SKM-1 treated with dmso at 0.1 percent for 144 hours (cell line): ENCODE data around the gene ASB5.

Experiments
- DNase-seq: peaks from one replicate; lab custom pipeline; 2025; ENCODE audit not compliant: unreplicated experiment; lab: John Stamatoyannopoulos, UW

ASB5 gene

GRCh38 chr4:176226736-176227135 lies 42.3 kb downstream of the ASB5 start:
- no peak for DNase-seq

- DNase-seq, result no peak
These were observed 45.5 kb downstream of the ASB5 start for GRCh38 chr4:176223561-176223960.

DNA sequence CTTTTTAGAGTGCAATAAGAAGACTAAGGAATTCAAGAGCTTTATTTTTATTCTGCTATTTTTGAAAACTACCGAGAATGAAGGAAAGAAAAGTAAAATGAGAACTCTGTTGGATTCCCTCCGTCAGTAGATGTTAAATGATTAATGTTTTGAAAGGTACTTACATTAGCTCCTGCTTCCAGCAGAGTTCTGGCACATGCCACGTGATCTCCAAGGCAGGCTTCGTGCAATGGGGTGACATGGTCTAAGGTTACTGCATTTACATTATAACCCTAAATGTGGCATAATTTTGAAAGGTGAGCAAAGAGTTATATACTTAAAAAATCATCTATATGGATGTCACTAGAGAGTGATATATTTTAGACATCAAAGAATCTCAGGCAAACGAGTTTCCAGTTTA lies 46.9 kb downstream of the ASB5 start:
- no peak for DNase-seq

DNA sequence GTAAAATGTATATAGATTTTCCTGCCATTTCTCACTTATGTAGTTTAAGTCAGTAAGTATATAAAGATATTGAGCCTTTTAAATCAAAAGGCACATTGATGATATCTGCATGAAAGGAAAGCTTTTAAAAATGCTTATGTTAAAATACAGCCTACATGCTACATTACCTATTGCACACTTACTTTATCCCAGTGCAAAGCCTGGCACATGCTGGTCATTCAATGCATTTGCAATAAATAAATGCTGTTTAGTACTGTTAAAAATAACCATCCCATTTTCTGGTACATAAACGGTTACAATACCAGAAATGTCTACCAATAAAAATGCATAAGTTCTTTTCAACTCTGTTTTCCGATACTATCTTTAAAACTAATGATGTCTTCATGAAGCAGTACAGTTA lies 51.5 kb downstream of the ASB5 start:
- no peak for DNase-seq

DNA sequence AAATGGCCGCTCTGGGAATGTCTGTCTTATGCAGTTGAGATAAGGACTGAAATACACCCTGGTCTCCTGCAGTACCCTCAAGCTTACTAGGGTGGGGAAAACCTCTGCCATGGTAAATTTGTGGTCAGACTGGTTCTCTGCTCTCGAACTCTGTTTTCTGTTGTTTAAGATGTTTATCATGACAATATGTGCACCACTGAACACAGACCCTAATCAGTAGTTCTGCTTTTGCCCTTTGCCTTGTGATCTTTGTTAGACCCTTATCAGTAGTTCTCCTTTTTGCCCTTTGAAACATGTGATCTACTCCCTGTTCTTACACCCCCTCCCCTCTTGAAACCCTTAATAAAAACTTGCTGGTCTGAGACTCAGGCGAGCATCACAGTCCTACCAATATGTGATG lies 56.7 kb downstream of the ASB5 start:
- peak; percentile 19 for DNase-seq

GRCh38 chr4:176210579-176211296 lies 58.3 kb downstream of the ASB5 start:
- no peak for DNase-seq

- DNase-seq, result peak; percentile 40
These were observed 58.9 kb downstream of the ASB5 start for GRCh38 chr4:176210101-176210500.

DNA sequence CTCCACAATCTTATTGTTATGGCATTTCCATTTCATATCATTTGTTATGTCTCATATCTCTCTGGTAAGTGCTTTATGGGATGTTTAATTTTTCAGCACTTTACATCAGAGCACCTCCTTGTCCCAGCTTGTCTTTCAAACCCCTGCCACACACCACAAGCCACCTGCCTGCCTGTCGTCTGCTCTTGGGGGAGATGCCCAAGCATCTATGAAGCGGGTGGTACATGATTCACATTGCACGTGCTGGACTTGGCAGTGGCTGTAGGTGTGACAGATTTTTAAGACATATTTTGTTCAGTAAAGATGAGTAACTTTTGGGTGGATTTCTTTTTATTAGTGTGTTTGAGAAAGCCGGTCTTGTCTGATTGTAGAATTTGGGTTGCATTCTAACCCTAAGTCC lies 59.5 kb downstream of the ASB5 start:
- DNase-seq, result no peak

- no peak for DNase-seq
These were observed 61.2 kb downstream of the ASB5 start for GRCh38 chr4:176207839-176208238.

GRCh38 chr4:176205299-176205698 lies 63.7 kb downstream of the ASB5 start:
- no peak for DNase-seq

DNA sequence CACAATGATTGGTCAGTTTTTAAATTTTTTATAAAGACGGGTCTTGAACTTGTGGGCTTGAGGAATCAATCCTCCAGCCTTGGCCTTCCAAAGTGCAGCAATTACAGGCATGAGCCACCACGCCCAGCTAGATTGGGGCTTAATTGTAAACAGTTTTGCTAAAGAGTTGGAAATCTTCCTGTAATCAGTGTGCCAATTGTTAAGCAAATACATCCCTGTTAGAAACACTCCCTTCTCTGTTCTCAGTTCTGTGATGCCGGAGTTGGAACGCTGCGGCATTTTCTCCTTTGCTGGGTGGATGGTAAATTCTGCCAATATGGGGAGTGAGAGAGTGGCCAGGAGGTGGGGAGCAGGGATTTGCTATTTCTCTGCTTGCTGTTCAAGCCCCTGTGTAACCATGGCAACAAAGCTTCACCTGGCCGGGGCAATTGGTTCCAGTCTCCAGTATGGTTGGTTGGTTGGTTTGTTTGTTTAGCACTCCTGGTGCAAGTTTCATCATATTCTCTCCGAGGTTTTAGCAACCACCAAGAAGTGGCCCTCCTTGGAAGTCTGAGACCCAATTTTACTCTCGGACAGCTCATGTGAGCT lies 70.6 kb downstream of the ASB5 start:
- no peak for DNase-seq

DNA sequence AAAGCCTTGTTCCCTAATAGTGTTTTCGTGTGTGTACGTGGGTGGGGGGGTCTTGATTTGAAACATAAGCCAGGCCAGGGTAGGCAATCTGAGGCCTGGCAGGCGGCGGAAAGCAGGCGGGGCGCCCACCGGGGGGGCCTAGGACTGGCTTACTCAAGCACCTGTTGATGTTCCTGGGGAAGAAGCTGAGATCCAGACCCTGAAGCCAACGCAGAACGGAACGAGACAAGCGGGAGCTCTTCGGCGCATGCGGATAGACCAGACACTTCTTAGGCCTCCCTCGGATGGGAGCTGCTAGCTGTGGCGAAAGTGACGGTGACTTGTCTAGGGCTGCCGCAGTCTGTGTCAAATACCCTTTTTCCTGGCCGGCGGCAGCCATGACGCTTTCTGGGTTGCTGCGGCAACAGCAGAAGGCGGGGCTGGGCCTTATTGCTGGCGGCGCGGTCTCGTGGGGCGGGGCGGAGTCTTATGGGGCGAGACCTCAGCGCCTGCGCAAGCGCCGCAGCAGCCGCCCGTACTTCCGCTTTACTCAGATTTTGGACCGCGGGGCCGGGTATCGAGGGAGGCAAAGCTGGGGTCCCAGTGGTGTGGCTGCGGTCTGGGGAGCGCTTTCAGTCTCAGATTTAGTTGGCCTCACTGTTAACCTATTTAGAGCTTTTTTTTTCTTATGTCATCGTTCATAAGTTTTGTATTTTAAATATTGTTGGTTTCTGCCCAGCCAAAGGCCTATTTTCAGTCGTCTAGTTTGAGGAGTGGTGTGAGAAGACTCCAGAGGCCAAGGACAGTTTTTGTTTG lies 73.6 kb downstream of the ASB5 start, which contains the start of gene SPATA4:
Gene SPATA4 (minus strand): TSS at position 402 of the 795 bp plus-strand sequence. CDS start 23 bp downstream, at position 379.
- peak; percentile 90 for DNase-seq

GRCh38 chr4:176193938-176194337 lies 75.1 kb downstream of the ASB5 start:
- no peak for DNase-seq

- no peak for DNase-seq
These were observed 75.9 kb downstream of the ASB5 start for GRCh38 chr4:176193126-176193525.

- no peak for DNase-seq
These were observed 77.0 kb downstream of the ASB5 start for GRCh38 chr4:176191974-176192373.

DNA sequence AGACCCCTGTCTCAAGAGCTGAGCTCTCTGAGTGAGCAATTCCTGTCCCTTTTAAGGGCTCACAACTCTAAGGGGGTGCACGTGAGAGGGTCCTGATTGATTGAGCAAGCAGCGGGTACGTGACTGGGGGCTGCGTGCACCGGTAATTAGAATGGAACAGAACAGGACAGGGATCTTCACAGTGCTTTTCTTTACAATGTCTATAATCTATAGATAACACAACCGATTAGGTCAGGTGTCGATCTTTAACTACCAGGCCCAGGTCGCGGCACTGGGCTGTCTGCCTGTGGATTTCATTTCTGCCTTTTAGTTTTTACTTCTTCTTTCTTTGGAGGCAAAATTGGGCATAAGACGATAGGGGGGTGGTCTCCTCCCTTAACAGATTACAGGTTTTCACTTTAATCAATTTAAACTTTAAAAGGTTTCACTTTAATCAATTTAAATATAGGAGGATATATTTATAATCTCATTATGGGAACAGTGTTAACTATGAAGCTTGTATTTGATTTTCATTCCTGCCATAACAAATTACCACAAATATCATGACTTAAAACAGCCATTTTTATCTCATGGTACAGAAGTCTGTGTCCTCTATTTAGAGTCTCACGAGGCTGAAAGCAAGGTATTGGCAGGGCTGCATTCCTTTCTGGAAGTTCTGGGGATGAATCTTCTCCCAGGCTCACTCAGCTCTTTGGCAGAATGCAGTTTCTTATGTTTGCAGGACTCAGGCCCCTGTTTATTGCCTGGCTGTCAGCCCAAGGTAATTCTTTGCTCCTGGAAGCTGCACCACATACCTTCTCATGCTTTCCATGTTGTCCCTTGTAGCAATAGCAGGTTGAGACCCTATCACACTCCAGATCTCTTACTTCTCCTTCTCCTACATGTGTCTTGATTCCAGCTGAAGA lies 78.9 kb downstream of the ASB5 start:
- DNase-seq, result no peak

- peak; percentile 42 for DNase-seq
These were observed 80.4 kb downstream of the ASB5 start for GRCh38 chr4:176188654-176189053.

- DNase-seq, result no peak
These were observed 81.4 kb downstream of the ASB5 start for GRCh38 chr4:176187624-176188023.

- DNase-seq, result no peak
These were observed 82.2 kb downstream of the ASB5 start for GRCh38 chr4:176186671-176187395.

DNA sequence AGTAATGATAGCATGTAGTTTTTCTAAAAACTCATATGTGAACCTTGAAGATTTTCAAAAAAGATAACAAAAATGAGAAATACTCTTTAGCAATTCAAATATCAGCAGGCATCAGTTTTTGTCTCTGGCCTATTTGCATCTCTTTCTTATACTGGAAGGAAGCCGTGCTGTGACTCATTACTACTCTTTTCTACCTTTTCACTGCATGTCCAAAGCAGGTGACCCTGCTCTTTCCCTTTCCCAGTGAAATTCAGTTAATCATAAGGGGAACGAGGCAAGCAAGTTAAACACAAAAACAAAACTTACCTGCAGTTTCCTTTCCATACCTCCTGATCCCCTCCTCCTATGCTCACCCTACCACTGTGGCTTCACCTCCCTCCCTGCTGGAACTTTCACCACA lies 83.0 kb downstream of the ASB5 start:
- DNase-seq, result no peak
